GM12878 (cell line): ENCODE results near the gene CAMTA2. TPM values are rescaled to one million over a fixed set of nuclear protein-coding genes. Genes with fewer than 3 reads are reported as not detected.

Experiments used
- CBX5 ChIP-seq: sonication (generic); IDR thresholded peaks from 2 replicates; pipeline ENCODE4 v1.6.1; 2016; ENCODE audit warnings: low read depth, moderate library complexity, mild to moderate bottlenecking, inconsistent platforms
- HCFC1 ChIP-seq: fragments of 150-350 bp; IDR thresholded peaks from 2 replicates; pipeline ENCODE4 v1.6.1; 2014; ENCODE audit warnings: low read length
- HDAC2 ChIP-seq: fragments of 200-600 bp; sonication (generic); IDR thresholded peaks from 2 replicates; pipeline ENCODE4 v1.6.1; 2017
- HDGF ChIP-seq: fragments of 450-650 bp; IDR thresholded peaks from 2 replicates; pipeline ENCODE4 v1.6.1; 2016; ENCODE audit warnings: antibody characterized with exemption
- KLF5 ChIP-seq: fragments of 450-650 bp; IDR thresholded peaks from 2 replicates; pipeline ENCODE4 v1.6.1; 2014; ENCODE audit warnings: mild to moderate bottlenecking; ENCODE audit not compliant: partially characterized antibody
- MEF2B ChIP-seq: fragments of 450-650 bp; IDR thresholded peaks from 2 replicates; pipeline ENCODE4 v1.6.1; 2018; ENCODE audit warnings: mild to moderate bottlenecking, moderate library complexity; ENCODE audit not compliant: partially characterized antibody, poor library complexity, severe bottlenecking
- MXI1 ChIP-seq: fragments of 150-350 bp; IDR thresholded peaks from 2 replicates; pipeline ENCODE4 v1.6.1; 2011; ENCODE audit warnings: low read depth, mild to moderate bottlenecking, inconsistent platforms, low read length, improper control_type of control experiment
- NR2C2 ChIP-seq: IDR thresholded peaks from 2 replicates; pipeline ENCODE4 v1.6.1; 2011; ENCODE audit warnings: borderline replicate concordance, low read depth; ENCODE audit not compliant: control insufficient read depth, insufficient read length
- PBX3 ChIP-seq: IDR thresholded peaks from 2 replicates; pipeline ENCODE4 v1.6.1; 2011; ENCODE audit warnings: mild to moderate bottlenecking, low read depth, low read length, moderate library complexity; ENCODE audit not compliant: insufficient replicate concordance
- STAT3 ChIP-seq: IDR thresholded peaks from 2 replicates; pipeline ENCODE4 v1.6.1; 2011; ENCODE audit warnings: low read depth, low read length, improper control_type of control experiment
- SUPT20H ChIP-seq: IDR thresholded peaks from 2 replicates; pipeline ENCODE4 v1.6.1; 2011; ENCODE audit warnings: low read depth, mild to moderate bottlenecking, low read length, moderate library complexity, borderline replicate concordance; ENCODE audit not compliant: control insufficient read depth
- TAF1 ChIP-seq: IDR thresholded peaks from 2 replicates; pipeline ENCODE4 v1.6.1; 2011; ENCODE audit warnings: mild to moderate bottlenecking, low read depth, low read length, borderline replicate concordance
- ZNF592 ChIP-seq: fragments of 450-650 bp; IDR thresholded peaks from 2 replicates; pipeline ENCODE4 v1.6.1; 2017; ENCODE audit warnings: mild to moderate bottlenecking, moderate library complexity
- polyA plus RNA-seq, 11 experiments: library from polyadenylated mRNA; depleted of rRNA in 4 of 11; unstranded in 6 of 11; stranded (reverse) in 5 of 11; fragments of >200 nt; fragmentation: Nextera tagmentation in 4 of 11; fragmentation: Illumina TruSeq in 1 of 11; extraction: Ambion mirVana in 4 of 11; extraction: Trizol in 1 of 11; gene quantifications; 1 replicate in 1 of 11; 2 replicates in 10 of 11; pipeline versions ENCODE4 v1.2.1 to v1.2.3, GENCODE V29; 2011 to 2016; ENCODE audit warnings: inconsistent platforms in 2 of 11, missing spikeins in 2 of 11, low read depth in 1 of 11
- total RNA-seq, 4 experiments: library from RNA; depleted of rRNA in 3 of 4; stranded (reverse); fragments of >200 nt in 3 of 4; fragmentation: Illumina TruSeq in 1 of 4; extraction: Trizol in 1 of 4; gene quantifications; 2 replicates each; pipeline versions ENCODE4 v1.2.1 to v1.2.3, GENCODE V29; 2013 to 2021
- TF ChIP-seq, protein P1 (sequence below): IDR thresholded peaks from 2 replicates; pipeline ENCODE4 v1.6.1; 2012; ENCODE audit warnings: low read depth, low read length, improper control_type of control experiment
- TF ChIP-seq, protein P2 (sequence below): fragments of 450-650 bp; IDR thresholded peaks from 2 replicates; pipeline ENCODE4 v1.6.1; 2018; ENCODE audit warnings: borderline replicate concordance, mild to moderate bottlenecking; ENCODE audit not compliant: partially characterized antibody
- TF ChIP-seq, protein P3 (sequence below): IDR thresholded peaks from 2 replicates; pipeline ENCODE4 v1.6.1; 2012; ENCODE audit warnings: low read depth, low read length, improper control_type of control experiment
- TF ChIP-seq, protein P4 (sequence below): fragments of 450-650 bp; IDR thresholded peaks from 2 replicates; pipeline ENCODE4 v1.6.1; 2017; ENCODE audit warnings: mild to moderate bottlenecking, moderate library complexity

Gene CAMTA2
- total and polyA plus RNA-seq, 10 of the 15 experiments (the other 5 are each of a cell fraction or from before 2014, with no cell fraction given): 0.42 to 29.3 (median 11.2) TPM

DNA sequence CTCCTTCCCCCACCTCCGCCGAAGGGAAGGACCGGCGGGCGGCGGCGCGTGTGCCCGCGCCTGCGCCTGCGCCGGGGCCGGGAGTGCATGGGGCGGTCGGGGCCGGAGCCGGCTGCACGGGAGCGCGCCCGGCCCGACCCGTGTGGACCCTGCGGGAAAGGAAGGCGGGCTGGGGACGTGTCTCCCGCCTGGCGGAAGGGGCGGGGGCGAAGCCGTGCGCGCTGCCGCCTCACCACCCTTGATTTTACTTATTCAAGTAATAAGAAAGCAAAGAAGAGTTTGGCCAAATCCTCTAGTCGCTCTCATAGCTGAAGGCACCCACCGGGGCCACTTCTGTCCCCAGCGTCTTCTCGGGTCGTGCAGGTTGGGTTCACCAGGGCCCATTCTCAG, 38.5 kb downstream of the CAMTA2 start (continued):
- TF ChIP-seq, protein P1, sequence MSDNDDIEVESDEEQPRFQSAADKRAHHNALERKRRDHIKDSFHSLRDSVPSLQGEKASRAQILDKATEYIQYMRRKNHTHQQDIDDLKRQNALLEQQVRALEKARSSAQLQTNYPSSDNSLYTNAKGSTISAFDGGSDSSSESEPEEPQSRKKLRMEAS: no peak
- peak; percentile 68; the same call in 1 of the 2 replicates for TF ChIP-seq TAF1
- no peak for TF ChIP-seq HCFC1
- TF ChIP-seq, protein P2, sequence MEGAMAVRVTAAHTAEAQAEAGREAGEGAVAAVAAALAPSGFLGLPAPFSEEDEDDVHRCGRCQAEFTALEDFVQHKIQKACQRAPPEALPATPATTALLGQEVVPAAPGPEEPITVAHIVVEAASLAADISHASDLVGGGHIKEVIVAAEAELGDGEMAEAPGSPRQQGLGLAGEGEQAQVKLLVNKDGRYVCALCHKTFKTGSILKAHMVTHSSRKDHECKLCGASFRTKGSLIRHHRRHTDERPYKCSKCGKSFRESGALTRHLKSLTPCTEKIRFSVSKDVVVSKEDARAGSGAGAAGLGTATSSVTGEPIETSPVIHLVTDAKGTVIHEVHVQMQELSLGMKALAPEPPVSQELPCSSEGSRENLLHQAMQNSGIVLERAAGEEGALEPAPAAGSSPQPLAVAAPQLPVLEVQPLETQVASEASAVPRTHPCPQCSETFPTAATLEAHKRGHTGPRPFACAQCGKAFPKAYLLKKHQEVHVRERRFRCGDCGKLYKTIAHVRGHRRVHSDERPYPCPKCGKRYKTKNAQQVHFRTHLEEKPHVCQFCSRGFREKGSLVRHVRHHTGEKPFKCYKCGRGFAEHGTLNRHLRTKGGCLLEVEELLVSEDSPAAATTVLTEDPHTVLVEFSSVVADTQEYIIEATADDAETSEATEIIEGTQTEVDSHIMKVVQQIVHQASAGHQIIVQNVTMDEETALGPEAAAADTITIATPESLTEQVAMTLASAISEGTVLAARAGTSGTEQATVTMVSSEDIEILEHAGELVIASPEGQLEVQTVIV: no peak
- no peak for TF ChIP-seq PBX3
- TF ChIP-seq HDAC2: no peak
- TF ChIP-seq STAT3: no peak
- no peak for TF ChIP-seq SUPT20H
- TF ChIP-seq HDGF: no peak
- 0 out of 2 replicates have a peak, but pooled peaks have one; percentile 14 for TF ChIP-seq MXI1
- no peak for TF ChIP-seq MEF2B
- TF ChIP-seq, protein P3, sequence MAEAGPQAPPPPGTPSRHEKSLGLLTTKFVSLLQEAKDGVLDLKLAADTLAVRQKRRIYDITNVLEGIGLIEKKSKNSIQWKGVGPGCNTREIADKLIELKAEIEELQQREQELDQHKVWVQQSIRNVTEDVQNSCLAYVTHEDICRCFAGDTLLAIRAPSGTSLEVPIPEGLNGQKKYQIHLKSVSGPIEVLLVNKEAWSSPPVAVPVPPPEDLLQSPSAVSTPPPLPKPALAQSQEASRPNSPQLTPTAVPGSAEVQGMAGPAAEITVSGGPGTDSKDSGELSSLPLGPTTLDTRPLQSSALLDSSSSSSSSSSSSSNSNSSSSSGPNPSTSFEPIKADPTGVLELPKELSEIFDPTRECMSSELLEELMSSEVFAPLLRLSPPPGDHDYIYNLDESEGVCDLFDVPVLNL: no peak
- no peak for TF ChIP-seq CBX5
- TF ChIP-seq ZNF592: no peak
- no peak for TF ChIP-seq NR2C2
- peak; percentile 45 for TF ChIP-seq KLF5
- TF ChIP-seq, protein P4, sequence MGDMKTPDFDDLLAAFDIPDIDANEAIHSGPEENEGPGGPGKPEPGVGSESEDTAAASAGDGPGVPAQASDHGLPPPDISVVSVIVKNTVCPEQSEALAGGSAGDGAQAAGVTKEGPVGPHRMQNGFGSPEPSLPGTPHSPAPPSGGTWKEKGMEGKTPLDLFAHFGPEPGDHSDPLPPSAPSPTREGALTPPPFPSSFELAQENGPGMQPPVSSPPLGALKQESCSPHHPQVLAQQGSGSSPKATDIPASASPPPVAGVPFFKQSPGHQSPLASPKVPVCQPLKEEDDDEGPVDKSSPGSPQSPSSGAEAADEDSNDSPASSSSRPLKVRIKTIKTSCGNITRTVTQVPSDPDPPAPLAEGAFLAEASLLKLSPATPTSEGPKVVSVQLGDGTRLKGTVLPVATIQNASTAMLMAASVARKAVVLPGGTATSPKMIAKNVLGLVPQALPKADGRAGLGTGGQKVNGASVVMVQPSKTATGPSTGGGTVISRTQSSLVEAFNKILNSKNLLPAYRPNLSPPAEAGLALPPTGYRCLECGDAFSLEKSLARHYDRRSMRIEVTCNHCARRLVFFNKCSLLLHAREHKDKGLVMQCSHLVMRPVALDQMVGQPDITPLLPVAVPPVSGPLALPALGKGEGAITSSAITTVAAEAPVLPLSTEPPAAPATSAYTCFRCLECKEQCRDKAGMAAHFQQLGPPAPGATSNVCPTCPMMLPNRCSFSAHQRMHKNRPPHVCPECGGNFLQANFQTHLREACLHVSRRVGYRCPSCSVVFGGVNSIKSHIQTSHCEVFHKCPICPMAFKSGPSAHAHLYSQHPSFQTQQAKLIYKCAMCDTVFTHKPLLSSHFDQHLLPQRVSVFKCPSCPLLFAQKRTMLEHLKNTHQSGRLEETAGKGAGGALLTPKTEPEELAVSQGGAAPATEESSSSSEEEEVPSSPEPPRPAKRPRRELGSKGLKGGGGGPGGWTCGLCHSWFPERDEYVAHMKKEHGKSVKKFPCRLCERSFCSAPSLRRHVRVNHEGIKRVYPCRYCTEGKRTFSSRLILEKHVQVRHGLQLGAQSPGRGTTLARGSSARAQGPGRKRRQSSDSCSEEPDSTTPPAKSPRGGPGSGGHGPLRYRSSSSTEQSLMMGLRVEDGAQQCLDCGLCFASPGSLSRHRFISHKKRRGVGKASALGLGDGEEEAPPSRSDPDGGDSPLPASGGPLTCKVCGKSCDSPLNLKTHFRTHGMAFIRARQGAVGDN: no peak
